HG02884 (cell line): ENCODE measurements around the gene TRPM6.

ENCODE experiments used
- ATAC-seq: cut with Tn5 transposase; IDR thresholded peaks from one replicate; pipeline ENCODE4 v1.9.1; 2021; ENCODE audit warnings: mild to moderate bottlenecking, moderate library complexity; ENCODE audit not compliant: unreplicated experiment

Gene TRPM6

GRCh38 chr9:74724317-74724716 lies 163.4 kb downstream of the TRPM6 start:
- ATAC-seq, result no peak

- no peak for ATAC-seq
Measured at GRCh38 chr9:74721696-74722660, 165.7 kb downstream of the TRPM6 start.

DNA sequence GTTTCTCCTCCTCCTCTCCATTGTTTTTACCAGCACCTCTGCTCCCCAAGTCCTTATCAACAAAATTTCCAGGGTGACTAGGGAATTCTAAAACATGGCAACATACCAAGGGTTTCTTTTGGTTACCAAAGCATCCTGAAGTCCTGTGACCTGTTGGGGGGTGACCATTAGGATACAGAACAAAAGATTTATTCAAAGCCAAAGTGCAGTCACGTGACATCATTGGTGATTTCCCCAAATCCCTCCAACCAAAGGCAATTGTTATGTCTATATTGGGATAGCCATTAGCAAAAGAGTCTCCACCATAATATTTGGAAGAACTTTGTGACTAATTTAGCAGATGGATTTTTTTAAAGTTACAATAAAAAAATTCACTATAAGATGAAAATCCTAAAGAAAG lies 168.4 kb downstream of the TRPM6 start:
- no peak for ATAC-seq

- no peak for ATAC-seq
Measured at GRCh38 chr9:74718709-74719108, 169.0 kb downstream of the TRPM6 start.

DNA sequence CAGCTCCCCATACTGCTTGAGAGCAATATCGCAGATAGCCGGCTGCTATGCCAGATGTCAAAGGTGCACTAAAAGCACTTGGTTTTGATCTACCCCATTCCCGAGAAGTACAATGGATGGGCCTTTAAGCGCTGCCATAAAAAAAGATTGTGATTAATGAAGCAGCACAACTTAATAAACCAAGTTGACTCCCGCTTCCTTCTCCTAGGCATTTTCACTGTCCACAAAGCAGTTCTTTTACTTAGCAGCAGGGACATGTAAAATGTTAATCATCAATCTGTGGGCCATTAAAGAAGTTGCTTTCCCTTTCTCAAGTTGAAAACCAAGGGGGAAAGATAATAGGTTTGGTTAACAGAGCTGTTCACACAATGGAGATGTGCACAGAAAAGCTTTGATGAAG lies 176.4 kb downstream of the TRPM6 start:
- no peak for ATAC-seq

DNA sequence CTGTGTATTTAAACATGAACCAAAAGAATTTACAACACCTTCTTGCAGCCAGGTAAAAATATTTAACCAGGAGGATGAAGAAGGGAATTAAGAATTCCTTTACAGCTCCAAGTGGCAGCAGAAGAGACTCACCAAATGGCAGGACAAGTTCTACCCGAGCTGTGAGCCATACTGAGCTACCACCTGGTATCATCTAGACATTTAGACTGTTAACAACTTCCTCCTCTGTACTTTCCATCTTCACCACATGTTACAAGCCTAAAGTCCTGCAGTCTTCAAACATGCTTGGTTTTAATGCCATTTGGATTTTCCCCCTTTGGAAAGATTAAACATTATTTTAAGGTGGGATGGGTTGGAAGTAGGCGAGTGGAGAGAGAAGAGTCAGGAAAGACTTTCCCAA lies 190.2 kb downstream of the TRPM6 start:
- no peak for ATAC-seq

DNA sequence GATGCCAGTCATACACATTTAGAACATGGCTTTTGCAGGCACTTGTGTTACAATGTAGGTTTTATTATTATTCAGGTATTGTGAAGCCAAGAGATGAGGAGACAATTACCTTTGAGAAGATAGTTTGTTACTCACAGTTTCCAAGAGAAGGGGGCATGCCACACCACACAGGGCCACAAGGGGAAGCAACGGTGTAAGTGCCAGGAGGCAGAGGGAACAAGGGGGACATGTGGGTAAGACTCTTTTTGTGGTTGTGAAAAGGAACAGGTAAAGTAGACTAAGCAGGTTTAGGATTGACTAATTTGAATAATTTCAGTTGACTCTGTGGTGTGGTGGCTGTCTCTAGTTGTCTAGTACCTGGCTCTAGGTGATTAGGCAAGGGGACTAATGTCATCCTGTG lies 191.2 kb downstream of the TRPM6 start:
- no peak for ATAC-seq

- ATAC-seq, result no peak
Measured at GRCh38 chr9:74691058-74691457, 196.7 kb downstream of the TRPM6 start.

DNA sequence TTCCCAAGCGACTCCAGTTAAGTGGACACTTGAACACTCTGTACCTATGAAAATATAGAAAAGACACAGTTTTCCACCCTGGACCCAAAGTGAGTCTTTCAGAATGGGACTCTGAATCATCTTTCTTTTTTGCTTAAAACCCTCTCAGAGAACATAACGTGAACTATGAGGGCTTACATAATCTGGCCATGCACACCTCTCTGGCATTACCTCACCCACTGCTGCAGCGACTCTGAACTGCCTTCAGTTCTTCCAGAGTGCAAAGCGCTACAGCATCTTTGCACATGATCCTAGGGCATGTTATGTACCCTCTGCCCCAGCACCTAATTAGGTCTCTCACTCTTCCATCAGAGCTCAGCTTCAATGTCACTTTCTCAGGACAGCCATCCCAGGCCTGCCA lies 204.4 kb downstream of the TRPM6 start:
- ATAC-seq, result no peak

GRCh38 chr9:74681906-74682305 lies 205.8 kb downstream of the TRPM6 start:
- ATAC-seq, result no peak

- ATAC-seq, result no peak
Measured at GRCh38 chr9:74674077-74674476, 213.6 kb downstream of the TRPM6 start.
